Measurements from ENCODE around the gene SIL1.
A peak's percentile ranks its signal among the peaks of the same experiment; 100 is the strongest.
"Not testable (repeated sequence)": the region's sequence is repeated elsewhere in the genome, so short reads cannot be mapped to it uniquely, and the experiment has no call there.

Gene SIL1

GRCh38 chr5:139199321-139199720 lies 1.2 kb upstream of the SIL1 start:
- no peak for DNase-seq

DNA sequence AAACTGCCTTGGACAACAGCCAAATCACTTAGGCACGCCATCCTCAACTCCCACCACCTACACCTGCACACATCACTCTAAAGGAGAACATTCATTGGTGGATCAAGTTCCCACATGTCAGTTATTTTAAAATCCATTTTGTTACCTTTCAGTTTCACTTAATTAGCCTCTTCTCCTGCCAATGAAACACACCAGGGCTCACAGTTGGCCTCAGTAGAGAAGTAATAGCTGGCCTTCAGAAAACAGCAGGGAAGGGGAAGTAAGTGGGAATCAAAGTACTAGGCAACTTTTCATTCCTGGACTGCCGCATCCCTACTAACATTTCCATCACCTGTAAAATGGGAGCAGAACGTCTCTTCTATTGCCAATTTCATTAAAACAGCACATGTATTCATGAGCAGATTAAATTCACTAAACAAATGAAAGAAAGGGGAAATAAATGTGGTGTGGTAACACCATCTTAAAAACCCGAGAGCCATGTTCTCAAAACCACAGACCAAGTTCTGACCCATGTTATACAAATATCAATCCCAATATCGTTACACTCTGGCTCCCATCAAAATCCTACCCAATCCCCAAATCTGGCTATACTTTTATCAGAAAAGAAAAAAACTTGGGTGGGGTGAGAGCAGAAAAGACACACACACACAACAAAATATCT lies 1.7 kb downstream of the SIL1 start:
- no peak for DNase-seq

DNA sequence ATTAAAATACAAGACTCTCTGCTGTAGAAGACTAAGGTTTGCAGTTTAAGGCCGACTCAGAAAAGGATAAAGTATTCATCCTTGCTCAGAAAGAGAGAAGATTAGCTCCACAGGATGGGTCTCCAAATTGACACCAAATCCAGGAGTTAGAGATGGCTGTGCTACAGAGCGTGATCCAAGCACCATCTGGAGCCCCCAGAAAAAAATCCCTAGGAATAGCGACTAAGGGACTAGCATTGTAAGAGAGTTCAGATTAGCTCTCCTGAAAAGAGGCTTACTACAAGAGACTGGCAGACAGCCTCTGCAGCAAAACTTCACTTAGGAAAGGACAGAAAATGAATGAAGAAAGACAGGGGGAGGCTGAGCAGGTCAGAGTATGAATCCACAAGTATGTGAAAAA lies 3.7 kb downstream of the SIL1 start:
- no peak for DNase-seq

DNA sequence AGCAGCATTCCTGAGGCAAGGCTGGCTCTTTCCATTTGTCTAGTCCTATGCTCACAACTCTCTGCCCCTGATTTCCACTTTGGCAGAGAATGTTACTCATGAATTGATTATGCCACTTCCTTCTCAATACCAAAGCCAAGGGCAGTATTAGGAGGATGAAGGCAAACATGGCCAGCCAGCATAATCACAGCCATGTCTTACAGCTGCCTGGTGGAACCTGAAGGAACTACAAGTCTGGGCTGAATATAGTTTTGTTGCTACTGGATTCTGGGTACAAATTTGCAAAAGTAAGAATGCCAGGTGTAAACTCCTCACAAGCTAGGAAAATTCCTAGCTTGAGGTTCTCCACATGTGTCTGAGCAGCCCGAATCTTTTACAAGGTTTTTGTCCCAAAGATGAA lies 4.2 kb downstream of the SIL1 start:
- DNase-seq, result no peak

GRCh38 chr5:139192906-139193305 lies 5.3 kb downstream of the SIL1 start:
- not testable (repeated sequence) for DNase-seq

DNA sequence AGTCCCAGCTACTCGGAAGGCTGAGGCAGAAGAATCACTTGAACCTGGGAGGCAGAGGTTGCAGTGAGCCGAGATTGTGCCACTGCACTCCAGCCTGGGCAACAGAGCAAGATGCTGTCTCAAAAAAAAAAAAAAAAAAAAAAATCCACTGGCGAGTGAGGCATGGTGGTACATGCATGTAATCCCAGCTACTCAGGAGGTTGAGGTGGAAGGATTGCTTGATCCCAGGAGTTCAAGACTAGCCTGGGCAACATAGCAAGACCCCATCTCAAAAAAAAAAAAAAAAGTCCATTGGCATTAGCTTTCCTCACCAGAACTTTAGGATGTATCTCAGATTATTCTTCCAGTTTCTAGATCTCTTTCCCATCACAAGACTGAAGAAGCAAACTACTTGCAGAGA lies 6.2 kb downstream of the SIL1 start:
- not testable (repeated sequence) for DNase-seq

DNA sequence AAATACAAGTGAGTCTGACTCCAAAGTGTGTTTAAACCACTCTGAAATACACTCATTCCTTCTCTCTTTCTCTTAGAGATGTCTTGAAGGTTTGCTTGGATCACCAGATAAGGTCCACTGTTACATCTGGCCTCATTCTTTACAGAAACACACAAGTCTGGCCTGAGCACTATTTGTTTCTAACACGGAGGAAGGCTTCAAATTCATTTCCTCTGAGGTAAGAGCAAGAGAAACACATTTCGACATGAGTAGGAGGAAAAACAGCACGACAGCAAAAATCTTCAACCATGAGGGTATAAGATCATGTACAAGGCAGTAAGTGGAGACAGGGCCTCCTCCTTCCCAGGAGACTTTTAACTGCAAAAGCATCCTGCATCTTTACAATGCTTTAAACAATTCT lies 8.0 kb downstream of the SIL1 start:
- DNase-seq, result no peak

- DNase-seq, result no peak
Observed at GRCh38 chr5:139188558-139189270, 9.5 kb downstream of the SIL1 start.

GRCh38 chr5:139186752-139187326 lies 11.3 kb downstream of the SIL1 start:
- DNase-seq, result no peak

- DNase-seq, result no peak
Observed at GRCh38 chr5:139186261-139186660, 11.9 kb downstream of the SIL1 start.

DNA sequence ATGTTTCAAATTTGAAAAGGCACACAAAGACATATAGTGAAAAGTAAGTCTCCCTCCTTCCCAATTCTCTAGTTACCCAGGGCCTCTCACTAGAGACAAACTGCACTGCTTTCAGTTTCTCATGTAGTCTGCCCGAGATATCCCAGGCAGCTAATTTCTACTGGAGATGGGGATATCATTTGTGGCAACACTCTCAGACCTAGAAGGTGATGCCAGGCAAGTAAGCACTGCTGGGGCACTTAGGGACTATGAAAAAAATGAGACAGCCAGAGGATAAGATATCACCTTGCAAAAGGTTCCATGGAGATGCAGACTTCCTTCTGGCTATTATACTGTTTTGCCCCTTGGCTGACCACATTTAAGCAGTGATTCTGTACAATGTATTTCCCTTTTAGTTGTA lies 12.6 kb downstream of the SIL1 start:
- no peak for DNase-seq

- DNase-seq, result no peak
Observed at GRCh38 chr5:139183502-139183901, 14.7 kb downstream of the SIL1 start.

- DNase-seq, result no peak
Observed at GRCh38 chr5:139182528-139183296, 15.5 kb downstream of the SIL1 start.

DNA sequence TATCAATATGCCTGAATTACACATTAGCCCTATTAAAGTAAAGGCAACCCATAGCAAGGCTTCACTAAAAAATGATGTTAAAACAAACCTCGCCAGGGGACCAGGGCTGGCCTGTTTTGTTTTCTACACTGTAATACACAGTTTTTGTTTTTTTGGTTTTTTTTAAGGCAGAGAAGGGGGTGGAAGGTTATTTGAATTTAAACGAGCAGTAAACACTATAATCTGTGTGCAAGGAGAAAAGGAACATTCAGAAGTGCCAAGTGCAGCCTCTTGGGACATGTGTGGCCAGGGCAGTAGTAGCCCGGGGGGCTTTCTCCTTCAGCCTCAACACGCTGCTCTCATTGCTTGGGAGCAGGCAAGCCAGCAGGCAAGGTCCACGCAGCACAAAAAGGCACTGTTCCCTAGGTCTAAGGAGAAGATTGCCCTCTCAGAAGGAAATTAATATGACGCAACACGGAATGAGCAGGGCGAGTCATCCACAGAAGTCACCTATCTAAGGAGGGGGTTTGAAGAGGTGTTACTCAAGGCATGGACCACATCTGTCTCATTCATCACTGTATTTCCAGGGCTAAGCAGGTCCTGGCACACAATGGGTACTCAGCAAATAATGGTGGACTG lies 16.2 kb downstream of the SIL1 start:
- DNase-seq, result no peak

DNA sequence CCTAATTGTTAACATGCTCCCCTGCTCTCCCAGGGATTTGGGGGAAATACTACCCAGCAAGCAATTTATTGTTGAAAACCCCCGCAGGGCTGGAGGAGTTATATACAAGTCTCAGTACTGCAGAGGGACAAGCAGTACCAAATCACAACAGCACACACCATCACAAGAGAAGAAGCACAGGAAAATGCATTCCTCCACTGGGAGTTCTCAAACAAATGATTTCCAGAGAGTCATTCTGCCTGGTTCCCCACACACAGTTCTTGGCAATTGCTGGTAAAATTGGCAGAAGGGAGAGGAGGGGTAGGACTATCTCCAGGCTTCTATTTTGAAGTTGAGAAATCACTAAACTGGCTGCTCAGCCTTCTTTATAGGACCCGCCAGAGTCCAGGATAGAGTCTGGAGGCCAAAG lies 16.8 kb downstream of the SIL1 start:
- DNase-seq, result no peak

GRCh38 chr5:139180850-139181249 lies 17.3 kb downstream of the SIL1 start:
- peak in 1 of 2 experiments; percentile 25 for DNase-seq

DNA sequence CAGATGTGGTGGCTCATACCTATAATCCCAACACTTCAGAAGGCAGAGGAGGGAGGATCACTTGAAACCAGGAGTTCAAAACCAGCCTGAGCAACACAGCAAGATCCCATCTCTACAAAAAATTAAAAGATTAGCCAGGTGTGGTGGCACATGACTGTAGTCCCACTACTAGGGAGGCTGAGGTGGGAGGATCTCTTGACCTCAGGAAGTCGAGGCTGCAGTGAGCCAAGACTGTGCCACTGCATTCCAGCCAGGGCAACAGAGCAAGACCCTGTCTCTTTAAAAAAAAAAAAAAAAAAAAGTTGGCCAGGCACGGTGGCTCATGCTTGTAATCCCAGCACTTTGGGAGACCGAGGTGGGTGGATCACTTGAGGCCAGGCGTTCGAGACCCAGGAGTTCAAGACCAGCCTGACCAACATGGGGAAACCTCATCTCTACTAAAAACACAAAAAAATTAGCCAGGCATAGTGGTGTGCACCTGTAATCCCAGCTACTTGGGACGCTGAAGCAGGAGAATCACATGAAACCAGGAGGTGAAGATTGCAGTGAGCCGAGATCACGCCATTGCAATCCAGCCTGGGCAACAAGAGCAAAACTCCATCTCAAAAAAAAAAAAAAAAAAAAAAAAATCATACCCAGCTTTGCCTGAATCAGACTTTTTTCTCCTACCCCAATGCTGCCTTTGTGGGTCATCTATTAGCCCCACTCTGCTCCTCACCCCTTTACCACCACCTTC lies 18.2 kb downstream of the SIL1 start:
- not testable (repeated sequence) for DNase-seq

DNA sequence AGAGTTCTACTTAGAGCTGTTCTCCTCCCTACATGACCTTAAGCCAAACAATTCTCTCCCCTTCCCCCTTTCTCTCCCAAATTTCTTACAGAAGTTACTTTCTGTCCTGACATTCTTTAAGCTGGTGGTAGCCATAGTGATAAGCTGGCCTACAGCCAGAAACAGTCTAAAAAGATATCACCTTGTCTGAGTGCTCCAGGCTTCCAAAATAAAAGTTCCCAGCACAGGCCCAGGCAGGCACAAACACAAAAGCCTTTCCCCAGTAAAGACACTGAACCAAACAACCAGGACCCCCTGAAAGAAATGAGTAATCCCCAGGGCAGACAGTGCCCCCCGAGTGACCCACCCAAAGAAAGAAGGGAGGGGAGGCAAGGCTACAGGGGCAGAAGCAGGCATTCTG lies 19.2 kb downstream of the SIL1 start:
- no peak for DNase-seq

DNA sequence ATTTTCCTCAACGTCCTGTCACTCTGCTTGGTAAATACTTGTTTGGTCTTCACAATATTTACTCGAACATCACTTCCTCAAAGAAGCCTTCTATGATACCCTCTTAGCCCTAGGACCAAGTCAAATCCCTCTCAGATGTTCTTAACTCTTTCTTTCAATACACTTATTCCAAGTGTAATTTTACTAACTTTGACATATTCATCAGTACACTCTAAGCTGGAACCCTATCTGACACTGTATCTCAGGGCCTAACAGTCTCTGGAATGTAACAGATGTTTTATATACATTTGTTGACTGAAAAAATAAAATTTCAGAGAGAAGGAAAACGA lies 19.6 kb downstream of the SIL1 start:
- DNase-seq, result no peak

DNA sequence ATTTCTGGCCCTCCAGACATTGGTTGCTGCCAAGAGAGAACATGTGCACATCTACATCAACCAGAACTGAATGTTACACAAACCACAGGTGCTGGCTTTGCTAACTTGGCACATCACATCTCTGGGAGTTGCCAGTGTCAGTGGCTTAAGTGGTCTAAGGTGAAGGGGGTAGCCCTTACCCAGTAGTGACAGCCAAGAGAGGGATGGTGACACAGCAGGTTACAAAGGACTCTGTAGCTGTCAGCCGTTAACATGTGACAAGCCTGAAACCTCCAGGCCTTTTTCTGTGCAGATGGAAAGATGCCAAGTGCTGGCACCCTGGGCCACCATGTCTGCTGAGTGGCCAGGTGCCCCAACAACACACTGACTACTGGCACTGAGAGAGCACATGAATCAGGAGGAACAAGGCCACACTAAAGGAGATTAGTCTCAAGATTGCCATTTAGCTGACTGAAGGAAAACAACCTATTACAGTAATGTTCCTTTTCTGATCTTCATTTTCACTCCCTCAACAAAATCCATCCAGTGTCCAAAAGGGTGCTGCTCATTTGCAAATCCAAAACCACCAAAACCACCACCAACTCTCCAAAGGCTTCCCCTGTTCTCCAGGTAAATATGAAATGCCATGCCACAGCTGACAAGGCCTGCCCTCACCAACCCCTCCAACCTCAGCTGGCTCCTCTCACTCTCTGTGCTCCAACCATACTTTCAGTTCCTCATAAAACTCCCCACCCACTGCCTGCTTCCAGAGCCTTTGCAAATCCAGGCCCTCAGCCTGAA lies 20.2 kb downstream of the SIL1 start:
- peak; percentile 64 to 89 for DNase-seq

DNA sequence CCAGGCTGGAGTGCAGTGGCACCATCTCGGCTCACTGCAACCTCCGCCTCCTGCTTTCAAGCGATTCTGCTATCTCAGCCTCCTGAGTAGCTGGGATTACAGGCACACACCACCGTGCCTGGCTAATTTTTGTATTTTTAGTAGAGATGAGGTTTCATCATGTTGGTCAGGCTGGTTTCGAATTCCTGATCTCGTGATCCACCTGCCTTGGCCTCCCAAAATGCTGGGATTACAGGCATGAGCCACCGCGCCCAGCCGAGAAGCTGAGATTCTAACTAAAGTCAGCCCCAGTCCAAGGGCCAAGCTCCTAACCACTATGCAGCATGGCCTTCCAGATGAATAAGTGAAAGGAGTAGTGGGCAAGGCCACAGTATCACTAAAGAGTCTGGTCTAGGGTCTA lies 20.9 kb downstream of the SIL1 start:
- DNase-seq, result not testable (repeated sequence)

DNA sequence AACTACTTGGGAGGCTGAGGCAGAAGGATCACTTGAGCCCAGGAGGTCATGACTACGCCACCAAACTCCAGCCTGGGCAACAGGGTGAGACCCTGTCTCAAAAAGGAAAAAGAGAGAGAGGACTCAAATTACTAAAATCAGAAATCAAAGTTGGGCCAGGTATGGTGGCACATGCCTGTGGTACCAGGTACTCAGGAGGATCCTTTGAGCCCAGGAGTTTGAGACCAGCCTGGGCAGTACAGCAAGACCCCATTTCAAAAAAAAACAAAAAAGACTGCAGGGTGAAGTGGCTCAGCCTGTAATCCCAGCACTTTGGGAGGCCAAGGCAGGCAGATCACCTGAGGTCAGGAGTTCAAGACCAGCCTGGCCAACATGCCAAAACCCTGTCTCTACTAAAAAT lies 23.8 kb downstream of the SIL1 start:
- DNase-seq, result not testable (repeated sequence)
